Gastrocnemius medialis (tissue), 4 donors: ENCODE measurements around the gene LPAR1.

Experiments used
- POLR2A ChIP-seq, 2 donors: fragments of 450-650 bp; IDR thresholded peaks; one replicate each; pipeline ENCODE4 v1.6.1; 2017; ENCODE audit warnings: antibody characterized with exemption in 2 of 2, mild to moderate bottlenecking in 2 of 2, moderate library complexity in 2 of 2
- TF ChIP-seq, protein P1 (sequence below), 5 experiments: fragments of 450-650 bp in 3 of 5; fragments of 200-600 bp in 2 of 5; sonication (generic) in 2 of 5; IDR thresholded peaks in 4 of 5; conservative IDR thresholded peaks in 1 of 5; 1 replicate in 4 of 5; 2 replicates in 1 of 5; pipeline ENCODE4 v1.5.1; 2016 to 2019; ENCODE audit warnings: antibody characterized with exemption in 5 of 5, mild to moderate bottlenecking in 3 of 5, moderate library complexity in 3 of 5

DNA sequence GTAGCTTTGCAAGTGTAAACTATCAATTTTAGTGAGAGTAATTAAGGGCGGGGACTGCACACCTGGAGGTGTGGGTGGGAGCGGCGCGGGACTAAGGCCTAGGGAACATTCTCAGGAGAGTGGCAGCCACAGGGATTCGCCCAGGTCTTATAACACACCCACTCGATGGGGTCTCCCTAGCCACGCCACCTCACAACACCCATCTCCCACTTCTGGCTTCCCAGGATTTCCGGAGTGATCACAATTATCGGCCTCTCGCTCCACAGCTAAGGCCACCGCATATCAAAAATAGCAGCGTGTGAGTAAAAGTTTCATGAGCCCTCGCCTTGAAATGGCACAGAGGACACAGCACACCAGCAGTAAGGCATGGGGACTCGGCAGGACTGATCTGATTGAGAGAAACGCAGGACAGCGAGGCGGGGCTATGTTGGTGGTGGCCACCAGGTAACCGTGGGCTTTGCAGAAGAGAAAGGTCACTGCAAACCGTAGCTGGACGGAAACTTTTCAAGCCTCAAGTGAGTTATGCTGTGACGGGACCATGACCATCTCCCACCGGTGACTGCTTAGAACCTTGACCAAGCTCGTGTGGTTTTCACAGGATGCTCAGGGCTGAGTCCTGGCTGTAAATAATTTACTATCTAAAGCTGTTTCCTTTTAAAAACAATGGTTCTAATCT, 1.1 kb upstream of the LPAR1 start:
- TF ChIP-seq, protein P1, sequence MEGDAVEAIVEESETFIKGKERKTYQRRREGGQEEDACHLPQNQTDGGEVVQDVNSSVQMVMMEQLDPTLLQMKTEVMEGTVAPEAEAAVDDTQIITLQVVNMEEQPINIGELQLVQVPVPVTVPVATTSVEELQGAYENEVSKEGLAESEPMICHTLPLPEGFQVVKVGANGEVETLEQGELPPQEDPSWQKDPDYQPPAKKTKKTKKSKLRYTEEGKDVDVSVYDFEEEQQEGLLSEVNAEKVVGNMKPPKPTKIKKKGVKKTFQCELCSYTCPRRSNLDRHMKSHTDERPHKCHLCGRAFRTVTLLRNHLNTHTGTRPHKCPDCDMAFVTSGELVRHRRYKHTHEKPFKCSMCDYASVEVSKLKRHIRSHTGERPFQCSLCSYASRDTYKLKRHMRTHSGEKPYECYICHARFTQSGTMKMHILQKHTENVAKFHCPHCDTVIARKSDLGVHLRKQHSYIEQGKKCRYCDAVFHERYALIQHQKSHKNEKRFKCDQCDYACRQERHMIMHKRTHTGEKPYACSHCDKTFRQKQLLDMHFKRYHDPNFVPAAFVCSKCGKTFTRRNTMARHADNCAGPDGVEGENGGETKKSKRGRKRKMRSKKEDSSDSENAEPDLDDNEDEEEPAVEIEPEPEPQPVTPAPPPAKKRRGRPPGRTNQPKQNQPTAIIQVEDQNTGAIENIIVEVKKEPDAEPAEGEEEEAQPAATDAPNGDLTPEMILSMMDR (IDR thresholded peaks at IDR 0.05 in 4 of 5, conservative IDR thresholded peaks at IDR 0.05 in 1 of 5): no peak
- no peak for TF ChIP-seq POLR2A (IDR thresholded peaks at IDR 0.05)
